ENCODE data around the gene SCPEP1.

Gene SCPEP1

DNA sequence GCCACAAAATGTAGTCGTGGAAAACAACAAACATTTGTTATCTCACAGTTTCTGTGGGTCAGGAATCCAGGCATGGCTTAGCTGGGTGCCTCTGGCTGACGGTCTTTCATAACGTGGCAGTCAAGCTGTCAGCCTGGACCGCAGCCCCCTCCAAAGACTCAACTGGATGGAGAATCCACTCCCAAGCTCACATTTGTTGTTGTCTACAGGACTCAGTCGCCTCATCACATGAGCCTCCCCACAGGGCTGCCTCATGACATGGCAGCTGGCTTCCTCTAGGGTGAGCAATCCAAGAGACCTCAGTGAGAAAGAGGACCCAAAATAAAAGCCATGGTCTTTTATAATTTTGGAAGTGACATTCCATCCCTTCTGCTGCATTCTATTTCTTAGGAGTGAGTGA lies 72.4 kb downstream of the SCPEP1 start:
- no peak overlapping the region for H3K4me3 ChIP-seq (ENCODE audit: low read depth, low read length)
- DNase-seq (ENCODE audit: low read depth), result no peak
- TF ChIP-seq, protein P1, sequence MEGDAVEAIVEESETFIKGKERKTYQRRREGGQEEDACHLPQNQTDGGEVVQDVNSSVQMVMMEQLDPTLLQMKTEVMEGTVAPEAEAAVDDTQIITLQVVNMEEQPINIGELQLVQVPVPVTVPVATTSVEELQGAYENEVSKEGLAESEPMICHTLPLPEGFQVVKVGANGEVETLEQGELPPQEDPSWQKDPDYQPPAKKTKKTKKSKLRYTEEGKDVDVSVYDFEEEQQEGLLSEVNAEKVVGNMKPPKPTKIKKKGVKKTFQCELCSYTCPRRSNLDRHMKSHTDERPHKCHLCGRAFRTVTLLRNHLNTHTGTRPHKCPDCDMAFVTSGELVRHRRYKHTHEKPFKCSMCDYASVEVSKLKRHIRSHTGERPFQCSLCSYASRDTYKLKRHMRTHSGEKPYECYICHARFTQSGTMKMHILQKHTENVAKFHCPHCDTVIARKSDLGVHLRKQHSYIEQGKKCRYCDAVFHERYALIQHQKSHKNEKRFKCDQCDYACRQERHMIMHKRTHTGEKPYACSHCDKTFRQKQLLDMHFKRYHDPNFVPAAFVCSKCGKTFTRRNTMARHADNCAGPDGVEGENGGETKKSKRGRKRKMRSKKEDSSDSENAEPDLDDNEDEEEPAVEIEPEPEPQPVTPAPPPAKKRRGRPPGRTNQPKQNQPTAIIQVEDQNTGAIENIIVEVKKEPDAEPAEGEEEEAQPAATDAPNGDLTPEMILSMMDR (conservative IDR thresholded peaks at IDR 0.05; ENCODE audit: low read depth, low read length), result no peak

DNA sequence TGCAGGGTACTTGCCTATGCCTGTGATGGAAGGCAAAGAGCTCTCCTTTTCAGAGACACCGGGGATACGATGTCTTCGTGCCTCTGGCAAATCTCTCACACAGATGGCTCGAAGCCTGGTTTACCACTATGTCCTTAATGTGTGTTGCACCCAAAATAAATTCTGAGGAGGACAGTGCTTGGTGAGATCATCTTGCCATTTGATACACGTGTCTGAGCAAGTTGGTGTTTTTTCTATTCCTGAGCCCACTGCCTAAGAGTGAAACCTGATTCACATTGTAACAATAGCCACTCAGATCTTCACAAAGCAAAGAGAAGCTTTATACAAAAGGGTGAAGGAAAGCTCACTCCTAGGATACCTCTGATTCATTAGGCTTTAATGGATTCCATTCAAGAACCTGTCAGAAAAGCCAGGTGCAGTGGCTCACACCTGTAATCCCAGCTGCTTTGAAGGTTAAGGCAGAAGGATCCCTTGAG lies 74.0 kb downstream of the SCPEP1 start:
- no peak for DNase-seq (ENCODE audit: low read depth)
- TF ChIP-seq, protein P1 (conservative IDR thresholded peaks at IDR 0.05; ENCODE audit: low read depth, low read length), result no peak
- no peak overlapping the region for H3K4me3 ChIP-seq (ENCODE audit: low read depth, low read length)

All from choroid plexus epithelial cell (primary cell).